Astrocyte of the cerebellum (primary cell): ENCODE results near the gene PDE1C.
A peak's percentile ranks its signal among the peaks of the same experiment; 100 is the strongest.

Experiments used
- DNase-seq: peaks from one replicate; pipeline ENCODE4 v3.0.0-alpha.2; 2011; ENCODE audit warnings: low read depth
- H3K4me3 ChIP-seq: 2 replicates; pipeline ENCODE4 v1.5.1; 2011; ENCODE audit warnings: mild to moderate bottlenecking, low read depth, low read length, moderate library complexity
- in situ Hi-C: cut with HindIII; loops from 2 replicates; pipeline ENCODE4 v1.10.0; 2017; ENCODE audit warnings: low sequenced_read_pairs
- TF ChIP-seq, protein P1 (sequence below): IDR thresholded peaks from 2 replicates; pipeline ENCODE4 v1.5.1; 2012; ENCODE audit warnings: low read length, low read depth, moderate library complexity, mild to moderate bottlenecking; ENCODE audit errors: missing control alignments

PDE1C gene

DNA sequence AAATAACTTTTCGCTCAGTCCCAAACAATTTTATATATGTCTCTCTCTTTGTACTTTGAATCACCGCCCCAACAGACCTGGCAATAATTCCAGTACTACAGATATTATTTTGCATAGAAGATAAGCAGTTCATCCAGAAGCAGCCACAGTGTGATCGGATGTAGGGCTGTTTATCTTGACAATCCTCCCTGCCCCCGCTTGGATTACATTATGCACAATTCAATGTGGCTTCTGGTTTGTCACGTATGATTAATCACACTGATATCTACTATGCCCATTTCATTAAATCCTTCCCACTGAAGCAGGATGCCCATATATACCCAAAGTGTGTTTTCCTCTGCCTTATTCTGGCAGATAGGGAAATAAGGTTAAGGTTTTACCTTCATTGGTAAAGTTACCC, 115.2 kb downstream of the PDE1C start:
- in situ Hi-C loops = no loop called here

DNA sequence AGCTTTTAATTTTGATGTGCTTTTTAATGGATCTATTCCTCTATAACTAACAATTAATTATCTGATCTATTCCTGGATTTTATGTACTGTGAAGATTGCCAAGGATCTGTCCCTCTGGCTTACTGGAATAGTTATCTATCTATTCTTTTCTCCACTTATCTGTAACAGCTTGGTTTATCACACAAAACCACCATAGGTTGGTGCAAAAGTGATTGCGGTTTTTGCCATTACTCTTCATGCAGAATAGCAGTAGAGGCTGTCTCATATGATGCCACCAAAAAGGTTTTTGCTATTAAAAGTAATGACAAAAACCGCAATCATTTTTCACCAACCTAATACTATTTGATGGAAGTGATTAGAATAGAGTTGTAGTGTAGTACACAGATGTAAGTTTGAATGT, 115.7 kb downstream of the PDE1C start:
- in situ Hi-C loops = no loop called here
- TF ChIP-seq, protein P1, sequence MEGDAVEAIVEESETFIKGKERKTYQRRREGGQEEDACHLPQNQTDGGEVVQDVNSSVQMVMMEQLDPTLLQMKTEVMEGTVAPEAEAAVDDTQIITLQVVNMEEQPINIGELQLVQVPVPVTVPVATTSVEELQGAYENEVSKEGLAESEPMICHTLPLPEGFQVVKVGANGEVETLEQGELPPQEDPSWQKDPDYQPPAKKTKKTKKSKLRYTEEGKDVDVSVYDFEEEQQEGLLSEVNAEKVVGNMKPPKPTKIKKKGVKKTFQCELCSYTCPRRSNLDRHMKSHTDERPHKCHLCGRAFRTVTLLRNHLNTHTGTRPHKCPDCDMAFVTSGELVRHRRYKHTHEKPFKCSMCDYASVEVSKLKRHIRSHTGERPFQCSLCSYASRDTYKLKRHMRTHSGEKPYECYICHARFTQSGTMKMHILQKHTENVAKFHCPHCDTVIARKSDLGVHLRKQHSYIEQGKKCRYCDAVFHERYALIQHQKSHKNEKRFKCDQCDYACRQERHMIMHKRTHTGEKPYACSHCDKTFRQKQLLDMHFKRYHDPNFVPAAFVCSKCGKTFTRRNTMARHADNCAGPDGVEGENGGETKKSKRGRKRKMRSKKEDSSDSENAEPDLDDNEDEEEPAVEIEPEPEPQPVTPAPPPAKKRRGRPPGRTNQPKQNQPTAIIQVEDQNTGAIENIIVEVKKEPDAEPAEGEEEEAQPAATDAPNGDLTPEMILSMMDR = no peak
- no peak for DNase-seq
- H3K4me3 ChIP-seq = no peak overlapping the region

More for the DNA sequence above, 115.2 kb downstream of the PDE1C start:
- TF ChIP-seq, protein P1 = no peak
- H3K4me3 ChIP-seq = no peak overlapping the region
- DNase-seq = no peak

DNA sequence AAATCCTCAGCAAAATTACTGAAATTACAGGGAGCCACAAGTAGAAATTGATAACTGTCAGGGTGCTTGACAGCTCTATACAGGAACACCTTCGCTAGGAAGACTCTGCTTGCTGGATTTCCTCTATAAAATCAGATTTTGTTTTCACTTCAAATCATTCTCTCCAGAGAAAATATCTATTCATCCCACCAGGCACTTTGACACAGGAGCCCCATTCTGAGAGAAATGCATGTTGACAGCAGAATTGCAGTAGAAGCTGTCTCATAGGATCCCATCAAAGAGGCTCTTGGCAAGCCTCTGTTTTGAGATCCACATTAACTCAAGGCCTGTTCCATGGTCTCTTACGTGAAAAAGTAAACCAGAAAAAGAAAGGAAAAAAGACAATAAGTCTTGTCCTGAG, 116.8 kb downstream of the PDE1C start:
- TF ChIP-seq, protein P1 = no peak
- in situ Hi-C loops = no loop called here
- no peak for DNase-seq
- H3K4me3 ChIP-seq = no peak overlapping the region

DNA sequence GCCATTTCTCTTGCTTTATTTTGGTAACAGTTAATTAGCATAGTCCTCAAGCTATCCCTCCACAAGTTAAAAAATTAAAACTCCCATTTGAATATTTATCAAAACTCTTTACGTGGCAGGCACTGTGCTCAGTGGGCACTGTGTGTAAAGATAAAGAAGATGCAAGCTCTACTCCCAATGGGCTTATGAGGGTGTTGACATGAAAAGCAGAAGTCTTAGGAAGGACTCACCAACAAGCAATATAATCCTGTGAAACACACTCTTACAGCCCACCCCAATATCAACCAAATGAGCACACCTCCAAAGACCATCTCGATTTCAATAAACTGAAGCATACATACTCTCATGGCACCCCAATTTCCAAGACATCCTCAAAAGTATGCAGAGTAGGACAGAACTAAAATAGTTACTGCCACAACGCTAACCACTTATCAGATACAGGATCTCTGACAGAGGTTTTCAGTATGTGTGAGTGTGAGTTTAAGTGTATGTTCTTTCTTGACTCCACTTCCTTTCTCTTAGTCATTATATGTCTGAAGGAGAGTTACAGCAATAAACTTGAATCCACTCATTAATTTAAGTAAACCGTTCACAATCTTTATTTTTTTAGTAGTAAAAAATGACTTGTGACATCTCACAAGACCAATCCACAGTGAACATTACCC, 120.0 kb downstream of the PDE1C start:
- in situ Hi-C loops = no loop called here
- no peak overlapping the region for H3K4me3 ChIP-seq
- TF ChIP-seq, protein P1 = no peak
- DNase-seq = no peak

DNA sequence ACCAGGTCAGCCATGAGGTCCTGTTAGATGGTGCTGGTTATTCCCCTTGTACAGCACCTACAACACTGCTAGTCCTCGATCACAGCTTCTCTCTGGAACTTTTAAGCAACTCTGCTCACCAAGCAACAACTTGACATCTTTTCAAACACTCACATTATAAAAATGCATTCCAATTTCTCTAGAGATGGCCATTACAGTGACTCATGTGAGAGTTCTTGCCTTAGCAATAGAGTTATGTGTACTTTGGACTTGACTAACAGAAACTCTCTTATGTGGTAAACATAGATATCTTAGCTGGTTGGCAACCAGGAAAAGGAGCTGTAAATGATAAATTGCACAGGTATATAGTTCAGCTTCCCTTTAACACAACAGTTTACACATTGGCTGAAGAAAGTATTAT, 122.2 kb downstream of the PDE1C start:
- in situ Hi-C loops = no loop called here
- peak; percentile 80 for DNase-seq
- no peak overlapping the region for H3K4me3 ChIP-seq
- TF ChIP-seq, protein P1 = no peak

DNA sequence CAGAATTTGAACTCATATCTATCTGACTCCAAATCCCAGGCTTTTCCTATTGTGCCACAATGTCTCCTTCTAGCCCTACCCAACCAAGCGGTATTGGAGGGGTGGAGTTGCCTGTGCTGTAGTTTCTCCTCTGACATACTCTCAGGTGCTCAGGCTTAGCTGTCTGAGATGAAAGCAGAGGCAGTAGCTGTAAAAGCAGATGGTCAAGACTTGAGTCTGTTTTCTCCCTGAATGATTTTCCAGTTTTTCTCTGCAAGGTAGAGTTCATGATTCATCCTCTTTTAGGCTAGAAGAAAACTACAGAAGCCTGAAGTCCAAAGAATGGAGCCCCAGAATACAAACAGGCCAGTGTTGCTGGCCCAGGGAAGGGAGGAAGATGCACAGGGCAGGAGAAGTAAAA, 130.0 kb downstream of the PDE1C start:
- no peak overlapping the region for H3K4me3 ChIP-seq
- TF ChIP-seq, protein P1 = no peak
- no peak for DNase-seq
- in situ Hi-C loops = no loop called here
